Adrenal gland (tissue), 12 donors: ENCODE results near the gene RANBP10. TPM values are rescaled to one million over a fixed set of nuclear protein-coding genes. Genes with fewer than 3 reads are reported as not detected.

Source experiments
- DNase-seq, 7 donors: peaks; one replicate each; pipeline ENCODE4 v3.0.0-alpha.2; 2019 to 2020
- H3K27ac ChIP-seq, 5 donors: fragments of 200-600 bp; sonication (generic) in 4 of 5; 1 replicate in 3 of 5; 2 replicates in 2 of 5; pipeline versions ENCODE4 v1.5.1 to v1.8.0; 2016 to 2020; ENCODE audit warnings: mild to moderate bottlenecking in 1 of 5
- H3K27me3 ChIP-seq: fragments of 200-600 bp; 2 replicates; pipeline ENCODE4 v1.8.0; 2021
- H3K36me3 ChIP-seq, 2 donors: fragments of 200-600 bp; replicated peaks in 1 of 2; 1 replicate in 1 of 2; 2 replicates in 1 of 2; pipeline versions ENCODE4 v1.5.1 to v1.8.0; 2018 to 2022
- H3K4me1 ChIP-seq, 2 donors: fragments of 200-600 bp; replicated peaks in 1 of 2; 1 replicate in 1 of 2; 2 replicates in 1 of 2; pipeline versions ENCODE4 v1.5.1 to v1.8.0; 2018 to 2021
- H3K4me3 ChIP-seq, 4 donors: fragments of 200-600 bp; sonication (generic) in 3 of 4; one replicate each; pipeline ENCODE4 v1.5.1; 2016 to 2018
- H3K9me3 ChIP-seq, 3 donors: fragments of 200-600 bp; sonication (generic) in 1 of 3; replicated peaks in 1 of 3; 1 replicate in 2 of 3; 2 replicates in 1 of 3; pipeline versions ENCODE4 v1.5.1 to v1.8.0; 2016 to 2021
- POLR2A ChIP-seq, 2 donors: fragments of 450-650 bp; IDR thresholded peaks; one replicate each; pipeline ENCODE4 v1.6.1; 2017; ENCODE audit warnings: antibody characterized with exemption in 2 of 2, mild to moderate bottlenecking in 2 of 2, moderate library complexity in 1 of 2
- WGBS, 4 donors: extraction: QIAGEN DNeasy Blood & Tissue Kit in 2 of 4; methylation state at CpG; one replicate each; pipeline versions ENCODE4 v1.1.5 to v1.1.7; 2013 to 2017; 5-methylcytosine and 5-hydroxymethylcytosine counted together
- intact Hi-C, 2 donors: fragments of 100-400 bp; cut with DNase I; formaldehyde crosslinking; loops; one replicate each; pipeline versions ENCODE4 v1.14.1 to v1.15.0; 2022 to 2023
- polyA plus RNA-seq, 3 donors: library from polyadenylated mRNA; stranded (reverse); fragments of 200-250 nt in 2 of 3; fragments of 350-450 nt in 1 of 3; fragmentation: Illumina TruSeq in 1 of 3; extraction: RNeasy Lipid Tissue Mini Kit (QIAGEN cat#74804) in 1 of 3; gene quantifications; one replicate each; pipeline ENCODE4 v1.2.3, GENCODE V29; 2013 to 2014
- total RNA-seq, 9 donors: library from RNA; depleted of rRNA in 4 of 9; stranded (reverse); fragments of >200 nt in 4 of 9; fragments of 120-200 nt in 1 of 9; fragmentation: NEBNext Ultra II Directional in 1 of 9; extraction: Animal tissue kit (Norgen Biotek cat#: 25700) in 1 of 9; gene quantifications; one replicate each; pipeline versions ENCODE4 v1.1.0 to v1.2.4, GENCODE V29; 2013 to 2023
- TF ChIP-seq, protein P1 (sequence below), 6 experiments: fragments of 450-650 bp in 4 of 6; fragments of 200-600 bp in 2 of 6; sonication (generic) in 1 of 6; IDR thresholded peaks; 1 replicate in 5 of 6; 2 replicates in 1 of 6; pipeline versions ENCODE4 v1.5.1 to v1.8.0; 2016 to 2021; ENCODE audit warnings: antibody characterized with exemption in 6 of 6, mild to moderate bottlenecking in 2 of 6, moderate library complexity in 1 of 6
- donor health status: healthy with polysubstance abuse.
- donor health status: Bipolar disorder and iron deficiency.
- donor health status: DM: yes; HTN: yes; CAD: no.
- donor health status: DM: no; HTN: no; CAD: no.
- donor health status: DM: no; HTN: no; CAD: no.
- donor health status: DM: yes; HTN: yes; CAD: no.

The RANBP10 gene
- total and polyA plus RNA-seq, 12 donors = 9.4 to 74.1 (median 21.6) TPM

DNA sequence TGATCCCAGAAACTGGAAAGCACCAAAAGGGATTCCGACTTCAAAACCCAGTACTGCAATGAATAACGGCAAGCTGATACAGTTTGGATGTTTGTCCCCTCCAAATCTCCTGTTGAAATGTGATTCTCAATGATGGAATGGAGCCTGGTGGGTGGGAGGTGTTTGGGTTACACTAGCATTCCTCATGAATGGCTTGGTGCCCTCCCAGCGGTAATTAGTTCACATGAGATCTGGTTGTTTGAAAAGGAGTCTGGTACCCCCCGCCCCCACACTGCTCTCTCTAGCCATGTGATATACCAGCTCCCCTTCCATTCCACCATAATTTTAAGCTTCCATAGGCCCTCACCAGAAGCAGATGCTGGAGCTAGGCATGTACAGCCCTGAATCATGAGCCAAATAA is 40.1 kb downstream of the RANBP10 start:
- H3K36me3 ChIP-seq = peaks cover 0 to 7% of the 10 kb centered on the region in 2 donors
- WGBS, 4 donors = 94 to 96% (median 95%) methylated on average over 4 of the region's 4 CpGs

DNA sequence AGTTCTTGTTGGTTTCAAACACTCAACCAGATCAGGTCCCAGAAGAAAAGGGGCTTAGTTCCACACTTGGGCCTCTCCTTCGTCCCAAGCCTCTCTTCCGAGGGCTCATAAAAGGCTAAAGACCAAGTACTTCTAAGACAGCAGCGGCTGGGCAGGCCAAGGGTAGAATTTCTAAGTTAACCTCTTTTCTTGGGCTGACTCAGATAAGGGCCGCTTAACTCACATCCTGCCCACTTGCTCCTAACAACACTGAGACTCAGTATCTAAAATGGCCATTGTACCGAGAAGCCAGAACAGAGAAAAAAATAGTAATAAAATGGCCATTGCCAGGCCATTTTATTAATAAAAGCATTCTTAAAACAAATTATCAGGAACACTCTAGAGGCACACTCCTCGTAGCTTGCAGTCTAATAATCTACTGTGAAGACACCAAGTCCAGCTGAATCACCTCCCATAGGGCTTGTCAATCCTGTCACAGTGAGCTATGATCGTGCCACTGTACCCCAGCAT is 42.1 kb downstream of the RANBP10 start:
- 92 to 95% (median 94%) methylated on average over 7 of the region's 7 CpGs for WGBS, 4 donors
- TF ChIP-seq POLR2A (IDR thresholded peaks at IDR 0.05) = no peak
- TF ChIP-seq, protein P1, sequence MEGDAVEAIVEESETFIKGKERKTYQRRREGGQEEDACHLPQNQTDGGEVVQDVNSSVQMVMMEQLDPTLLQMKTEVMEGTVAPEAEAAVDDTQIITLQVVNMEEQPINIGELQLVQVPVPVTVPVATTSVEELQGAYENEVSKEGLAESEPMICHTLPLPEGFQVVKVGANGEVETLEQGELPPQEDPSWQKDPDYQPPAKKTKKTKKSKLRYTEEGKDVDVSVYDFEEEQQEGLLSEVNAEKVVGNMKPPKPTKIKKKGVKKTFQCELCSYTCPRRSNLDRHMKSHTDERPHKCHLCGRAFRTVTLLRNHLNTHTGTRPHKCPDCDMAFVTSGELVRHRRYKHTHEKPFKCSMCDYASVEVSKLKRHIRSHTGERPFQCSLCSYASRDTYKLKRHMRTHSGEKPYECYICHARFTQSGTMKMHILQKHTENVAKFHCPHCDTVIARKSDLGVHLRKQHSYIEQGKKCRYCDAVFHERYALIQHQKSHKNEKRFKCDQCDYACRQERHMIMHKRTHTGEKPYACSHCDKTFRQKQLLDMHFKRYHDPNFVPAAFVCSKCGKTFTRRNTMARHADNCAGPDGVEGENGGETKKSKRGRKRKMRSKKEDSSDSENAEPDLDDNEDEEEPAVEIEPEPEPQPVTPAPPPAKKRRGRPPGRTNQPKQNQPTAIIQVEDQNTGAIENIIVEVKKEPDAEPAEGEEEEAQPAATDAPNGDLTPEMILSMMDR (IDR thresholded peaks at IDR 0.05) = no peak
- intact Hi-C loops = no loop called here
- H3K27ac ChIP-seq = no peak overlapping the region
- no peaks in the 10 kb centered on the region for H3K9me3 ChIP-seq
- H3K27me3 ChIP-seq = no peaks in the 10 kb centered on the region
- H3K36me3 ChIP-seq = no peaks in the 10 kb centered on the region
- no peak for DNase-seq
- no peak overlapping the region for H3K4me3 ChIP-seq
- H3K4me1 ChIP-seq = no peaks in the 10 kb centered on the region

More for the DNA sequence above, 40.1 kb downstream of the RANBP10 start:
- no peaks in the 10 kb centered on the region for H3K27me3 ChIP-seq
- H3K4me3 ChIP-seq = no peak overlapping the region
- intact Hi-C loops = no loop called here
- H3K4me1 ChIP-seq = peaks cover 9 to 12% of the 10 kb centered on the region in 2 donors
- TF ChIP-seq, protein P1 (IDR thresholded peaks at IDR 0.05) = no peak
- no peak for TF ChIP-seq POLR2A (IDR thresholded peaks at IDR 0.05)
- no peaks in the 10 kb centered on the region for H3K9me3 ChIP-seq
- no peak for DNase-seq
- H3K27ac ChIP-seq = no peak overlapping the region

DNA sequence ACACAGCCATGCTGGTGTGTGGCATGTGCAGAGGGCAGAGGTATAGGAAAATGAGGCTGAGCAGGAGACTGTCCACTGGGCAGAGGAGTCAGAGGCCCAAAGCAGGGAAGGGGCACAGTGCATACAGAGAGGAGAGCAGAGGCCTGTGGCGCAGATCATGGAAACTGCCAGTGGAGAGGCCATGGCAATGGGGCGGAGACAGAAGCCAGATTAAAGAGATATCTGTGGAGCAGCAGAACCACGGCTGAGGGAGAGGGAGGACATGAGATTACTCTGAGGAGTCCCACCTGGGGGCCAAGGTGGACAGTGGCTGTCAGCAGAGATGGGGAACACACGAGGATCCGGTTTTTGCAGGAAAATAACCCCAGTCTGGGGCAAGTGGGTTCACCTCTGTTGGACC is 43.3 kb downstream of the RANBP10 start:
- no peak for TF ChIP-seq POLR2A (IDR thresholded peaks at IDR 0.05)
- TF ChIP-seq, protein P1 (IDR thresholded peaks at IDR 0.05) = no peak
- intact Hi-C loops = no loop called here
- Histone ChIP-seq H3K9me3 (no peaks in the 10 kb centered on the region), H3K36me3 (no peaks in the 10 kb centered on the region), H3K27ac (no peak overlapping the region), H3K27me3 (no peaks in the 10 kb centered on the region), H3K4me1 (no peaks in the 10 kb centered on the region), H3K4me3 (no peak overlapping the region)
- no peak for DNase-seq
- 91 to 94% (median 91%) methylated on average over 5 of the region's 5 CpGs for WGBS, 4 donors

DNA sequence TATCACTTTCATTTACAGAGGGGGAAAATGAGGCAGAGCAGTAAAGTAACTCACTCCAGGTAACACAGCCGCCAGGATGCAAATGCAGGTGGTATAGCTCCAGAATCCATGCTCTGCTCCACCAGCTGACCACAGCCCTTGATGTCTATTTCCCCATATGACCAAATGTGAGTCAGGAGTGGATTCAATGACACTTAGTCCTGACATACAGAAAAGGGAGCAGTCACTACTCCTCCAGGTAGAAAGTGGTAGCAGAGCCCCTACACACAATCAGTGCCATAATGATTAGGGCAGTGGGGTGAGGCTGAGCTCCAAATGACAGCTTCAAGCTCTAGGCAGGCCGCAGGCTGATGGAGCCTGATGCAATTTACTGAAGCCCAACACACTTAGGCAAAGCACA is 44.0 kb downstream of the RANBP10 start:
- TF ChIP-seq, protein P1 (IDR thresholded peaks at IDR 0.05) = no peak
- TF ChIP-seq POLR2A (IDR thresholded peaks at IDR 0.05) = no peak
- H3K36me3 ChIP-seq = no peaks in the 10 kb centered on the region

More for the DNA sequence above, 44.0 kb downstream of the RANBP10 start:
- 87 to 100% (median 96%) methylated on average over 1 to 2 of the region's 2 CpGs for WGBS, 4 donors
- no peak overlapping the region for H3K27ac ChIP-seq
- intact Hi-C loops = no loop called here
- H3K4me3 ChIP-seq = no peak overlapping the region
- no peak for DNase-seq
- H3K9me3 ChIP-seq = no peaks in the 10 kb centered on the region
- no peaks in the 10 kb centered on the region for H3K4me1 ChIP-seq
- no peaks in the 10 kb centered on the region for H3K27me3 ChIP-seq
